ENCODE results near the gene DENND4C.
"Not testable (repeated sequence)": the region's sequence is repeated elsewhere in the genome, so short reads cannot be mapped to it uniquely, and the experiment has no call there.

DENND4C gene

GRCh38 chr9:19386502-19387044 lies 156.1 kb downstream of the DENND4C start:
- no peak overlapping the region for H3K18ac ChIP-seq (ENCODE audit: low read length)
- no peak overlapping the region for H2AK5ac ChIP-seq (ENCODE audit: low read depth, low read length)
- WGBS, 2 donors (ENCODE audit: extremely low coverage in 2 of 2, insufficient read length in 2 of 2, insufficient replicate concordance in 1 of 2), result no CpG with 5 or more reads among the region's 2 CpGs
- no peaks in the 10 kb centered on the region for H3K9me3 ChIP-seq (replicated peaks in 1 of 2; ENCODE audit: control insufficient read depth in 2 of 2, insufficient read depth in 1 of 2, low read depth in 1 of 2, low read length in 2 of 2)
- H3K4me1 ChIP-seq (ENCODE audit: control insufficient read depth in 2 of 2, insufficient read depth in 1 of 2, low read depth in 1 of 2, low read length in 2 of 2), result no peaks in the 10 kb centered on the region
- H3K4me3 ChIP-seq (ENCODE audit: low read length in 2 of 2), result no peak overlapping the region
- H2BK120ac ChIP-seq (ENCODE audit: low read depth, low read length), result no peak overlapping the region
- no peak overlapping the region for H2BK5ac ChIP-seq (ENCODE audit: low read length)
- no peak overlapping the region for H4K8ac ChIP-seq (ENCODE audit: low read depth, low read length)
- no peak overlapping the region for H3K4me2 ChIP-seq (ENCODE audit: insufficient read depth, low read length, poor library complexity, severe bottlenecking)
- no peaks in the 10 kb centered on the region for H3K27me3 ChIP-seq (ENCODE audit: control insufficient read depth in 3 of 3, insufficient read depth in 3 of 3, low read depth in 1 of 3, low read length in 3 of 3)
- H4K91ac ChIP-seq (ENCODE audit: low read depth, low read length, poor library complexity), result no peak overlapping the region
- no peak overlapping the region for H2BK12ac ChIP-seq (ENCODE audit: low read length)
- no peak overlapping the region for H3K27ac ChIP-seq (replicated peaks; ENCODE audit: low read length)
- no peaks in the 10 kb centered on the region for H3K36me3 ChIP-seq (replicated peaks in 1 of 2; ENCODE audit: control insufficient read depth in 2 of 2, insufficient read depth in 2 of 2, low read length in 2 of 2)
- no peak overlapping the region for H3K23ac ChIP-seq (ENCODE audit: low read depth, low read length, poor library complexity)
- H2BK15ac ChIP-seq (ENCODE audit: low read length), result no peak overlapping the region
- no peak overlapping the region for H2AFZ ChIP-seq (ENCODE audit: low read length)
- no peak for DNase-seq (ENCODE audit: low spot score)
- no peak overlapping the region for H3K9ac ChIP-seq (ENCODE audit: low read depth, low read length, poor library complexity)
- H3K14ac ChIP-seq (ENCODE audit: low read length), result no peak overlapping the region
- no peaks in the 10 kb centered on the region for H3K79me1 ChIP-seq (ENCODE audit: low read depth, low read length)
- no peak overlapping the region for H3K4ac ChIP-seq (ENCODE audit: low read length)

- H3K27me3 ChIP-seq (ENCODE audit: control insufficient read depth in 3 of 3, insufficient read depth in 3 of 3, low read depth in 1 of 3, low read length in 3 of 3), result no peaks in the 10 kb centered on the region
- no peak overlapping the region for H2BK5ac ChIP-seq (ENCODE audit: low read length)
- H3K4ac ChIP-seq (ENCODE audit: low read length), result no peak overlapping the region
- no peak overlapping the region for H2BK120ac ChIP-seq (ENCODE audit: low read depth, low read length)
- no peak overlapping the region for H2BK12ac ChIP-seq (ENCODE audit: low read length)
- H3K14ac ChIP-seq (ENCODE audit: low read length), result no peak overlapping the region
- H4K91ac ChIP-seq (ENCODE audit: low read depth, low read length, poor library complexity), result no peak overlapping the region
- H3K4me1 ChIP-seq (ENCODE audit: control insufficient read depth in 2 of 2, insufficient read depth in 1 of 2, low read depth in 1 of 2, low read length in 2 of 2), result no peaks in the 10 kb centered on the region
- no peak overlapping the region for H3K27ac ChIP-seq (replicated peaks; ENCODE audit: low read length)
- no peak overlapping the region for H3K23ac ChIP-seq (ENCODE audit: low read depth, low read length, poor library complexity)
- H2AK5ac ChIP-seq (ENCODE audit: low read depth, low read length), result no peak overlapping the region
- no peak overlapping the region for H3K9ac ChIP-seq (ENCODE audit: low read depth, low read length, poor library complexity)
- WGBS, 2 donors (ENCODE audit: extremely low coverage in 2 of 2, insufficient read length in 2 of 2, insufficient replicate concordance in 1 of 2), result no CpG with 5 or more reads among the region's 2 CpGs
- no peaks in the 10 kb centered on the region for H3K79me1 ChIP-seq (ENCODE audit: low read depth, low read length)
- no peak overlapping the region for H2BK15ac ChIP-seq (ENCODE audit: low read length)
- no peak overlapping the region for H2AFZ ChIP-seq (ENCODE audit: low read length)
- H3K9me3 ChIP-seq (replicated peaks in 1 of 2; ENCODE audit: control insufficient read depth in 2 of 2, insufficient read depth in 1 of 2, low read depth in 1 of 2, low read length in 2 of 2), result no peaks in the 10 kb centered on the region
- H3K36me3 ChIP-seq (replicated peaks in 1 of 2; ENCODE audit: control insufficient read depth in 2 of 2, insufficient read depth in 2 of 2, low read length in 2 of 2), result no peaks in the 10 kb centered on the region
- H3K18ac ChIP-seq (ENCODE audit: low read length), result no peak overlapping the region
- H3K4me3 ChIP-seq (ENCODE audit: low read length in 2 of 2), result no peak overlapping the region
- H4K8ac ChIP-seq (ENCODE audit: low read depth, low read length), result no peak overlapping the region
- H3K4me2 ChIP-seq (ENCODE audit: insufficient read depth, low read length, poor library complexity, severe bottlenecking), result no peak overlapping the region
- DNase-seq (ENCODE audit: low spot score), result no peak
Observed at GRCh38 chr9:19387317-19387716, 156.8 kb downstream of the DENND4C start.

GRCh38 chr9:19389539-19389938 lies 159.0 kb downstream of the DENND4C start:
- DNase-seq (ENCODE audit: low spot score); H3K4ac ChIP-seq (ENCODE audit: low read length); H3K9ac ChIP-seq (ENCODE audit: low read depth, low read length, poor library complexity); H2AFZ ChIP-seq (ENCODE audit: low read length); H3K36me3 ChIP-seq (replicated peaks in 1 of 2; ENCODE audit: control insufficient read depth in 2 of 2, insufficient read depth in 2 of 2, low read length in 2 of 2); H2BK12ac ChIP-seq (ENCODE audit: low read length); H2BK5ac ChIP-seq (ENCODE audit: low read length); H3K27ac ChIP-seq (replicated peaks; ENCODE audit: low read length); H4K91ac ChIP-seq (ENCODE audit: low read depth, low read length, poor library complexity); H3K4me3 ChIP-seq (ENCODE audit: low read length in 2 of 2); H3K14ac ChIP-seq (ENCODE audit: low read length); H3K79me1 ChIP-seq (ENCODE audit: low read depth, low read length); H3K9me3 ChIP-seq (replicated peaks in 1 of 2; ENCODE audit: control insufficient read depth in 2 of 2, insufficient read depth in 1 of 2, low read depth in 1 of 2, low read length in 2 of 2); H2BK15ac ChIP-seq (ENCODE audit: low read length); H4K8ac ChIP-seq (ENCODE audit: low read depth, low read length); H2BK120ac ChIP-seq (ENCODE audit: low read depth, low read length); H3K18ac ChIP-seq (ENCODE audit: low read length); H3K4me1 ChIP-seq (ENCODE audit: control insufficient read depth in 2 of 2, insufficient read depth in 1 of 2, low read depth in 1 of 2, low read length in 2 of 2); H2AK5ac ChIP-seq (ENCODE audit: low read depth, low read length); H3K27me3 ChIP-seq (ENCODE audit: control insufficient read depth in 3 of 3, insufficient read depth in 3 of 3, low read depth in 1 of 3, low read length in 3 of 3); H3K23ac ChIP-seq (ENCODE audit: low read depth, low read length, poor library complexity); H3K4me2 ChIP-seq (ENCODE audit: insufficient read depth, low read length, poor library complexity, severe bottlenecking): not testable (repeated sequence)
- WGBS, 2 donors (ENCODE audit: extremely low coverage in 2 of 2, insufficient read length in 2 of 2, insufficient replicate concordance in 1 of 2), result no CpG with 5 or more reads among the region's 4 CpGs

GRCh38 chr9:19397845-19398244 lies 167.4 kb downstream of the DENND4C start:
- Histone ChIP-seq H3K23ac (ENCODE audit: low read depth, low read length, poor library complexity) (no peak overlapping the region), H3K27me3 (ENCODE audit: control insufficient read depth in 3 of 3, insufficient read depth in 3 of 3, low read depth in 1 of 3, low read length in 3 of 3) (no peaks in the 10 kb centered on the region), H3K4me3 (ENCODE audit: low read length in 2 of 2) (no peak overlapping the region), H2BK5ac (ENCODE audit: low read length) (no peak overlapping the region), H3K14ac (ENCODE audit: low read length) (no peak overlapping the region), H3K27ac (replicated peaks; ENCODE audit: low read length) (no peak overlapping the region), H3K9me3 (replicated peaks in 1 of 2; ENCODE audit: control insufficient read depth in 2 of 2, insufficient read depth in 1 of 2, low read depth in 1 of 2, low read length in 2 of 2) (no peaks in the 10 kb centered on the region), H2BK12ac (ENCODE audit: low read length) (no peak overlapping the region), H3K4me1 (ENCODE audit: control insufficient read depth in 2 of 2, insufficient read depth in 1 of 2, low read depth in 1 of 2, low read length in 2 of 2) (no peaks in the 10 kb centered on the region), H3K4me2 (ENCODE audit: insufficient read depth, low read length, poor library complexity, severe bottlenecking) (no peak overlapping the region), H3K4ac (ENCODE audit: low read length) (no peak overlapping the region), H3K18ac (ENCODE audit: low read length) (no peak overlapping the region), H2AK5ac (ENCODE audit: low read depth, low read length) (no peak overlapping the region), H4K8ac (ENCODE audit: low read depth, low read length) (no peak overlapping the region), H2BK120ac (ENCODE audit: low read depth, low read length) (no peak overlapping the region), H3K79me1 (ENCODE audit: low read depth, low read length) (no peaks in the 10 kb centered on the region), H2AFZ (ENCODE audit: low read length) (no peak overlapping the region), H3K9ac (ENCODE audit: low read depth, low read length, poor library complexity) (no peak overlapping the region), H2BK15ac (ENCODE audit: low read length) (no peak overlapping the region), H3K36me3 (replicated peaks in 1 of 2; ENCODE audit: control insufficient read depth in 2 of 2, insufficient read depth in 2 of 2, low read length in 2 of 2) (no peaks in the 10 kb centered on the region), H4K91ac (ENCODE audit: low read depth, low read length, poor library complexity) (no peak overlapping the region)
- WGBS, 2 donors (ENCODE audit: extremely low coverage in 2 of 2, insufficient read length in 2 of 2, insufficient replicate concordance in 1 of 2), result no CpG with 5 or more reads among the region's 1 CpG
- DNase-seq (ENCODE audit: low spot score), result no peak
